Activated naive CD4-positive, alpha-beta T cell treated with anti-CD3 and anti-CD28 coated beads, Interleukin-2, amount 10 ng/mL, durations not matched to agents 7 days and 5 days (primary cell): ENCODE results near the gene TNFRSF6B.
A peak's percentile ranks its signal among the peaks of the same experiment; 100 is the strongest.

Source experiments
- CTCF ChIA-PET: fragments of 350-600 bp; sonication (Branson Sonifier 250); formaldehyde crosslinking; loops from one replicate; lab custom pipeline; 2021; ENCODE audit warnings: antibody characterized with exemption; lab: Charles Lee
- DNase-seq: peaks from one replicate; pipeline ENCODE4 v3.0.0-alpha.2; 2020
- H3K27ac Mint-ChIP-seq: one replicate; pipeline ENCODE4 v1.8.0; 2021; ENCODE audit warnings: mild to moderate bottlenecking, moderate library complexity, mixed read lengths
- H3K27me3 Mint-ChIP-seq: one replicate; pipeline ENCODE4 v1.8.0; 2021; ENCODE audit warnings: mild to moderate bottlenecking, mixed read lengths
- H3K36me3 Mint-ChIP-seq: one replicate; pipeline ENCODE4 v1.8.0; 2021; ENCODE audit warnings: mixed read lengths
- H3K4me1 Mint-ChIP-seq: one replicate; pipeline ENCODE4 v1.8.0; 2021; ENCODE audit warnings: mixed read lengths
- H3K4me3 Mint-ChIP-seq: one replicate; pipeline ENCODE4 v1.8.0; 2021; ENCODE audit warnings: mild to moderate bottlenecking, moderate library complexity, mixed read lengths
- H3K9me3 Mint-ChIP-seq: one replicate; pipeline ENCODE4 v1.8.0; 2021; ENCODE audit warnings: mixed read lengths

The TNFRSF6B gene

DNA sequence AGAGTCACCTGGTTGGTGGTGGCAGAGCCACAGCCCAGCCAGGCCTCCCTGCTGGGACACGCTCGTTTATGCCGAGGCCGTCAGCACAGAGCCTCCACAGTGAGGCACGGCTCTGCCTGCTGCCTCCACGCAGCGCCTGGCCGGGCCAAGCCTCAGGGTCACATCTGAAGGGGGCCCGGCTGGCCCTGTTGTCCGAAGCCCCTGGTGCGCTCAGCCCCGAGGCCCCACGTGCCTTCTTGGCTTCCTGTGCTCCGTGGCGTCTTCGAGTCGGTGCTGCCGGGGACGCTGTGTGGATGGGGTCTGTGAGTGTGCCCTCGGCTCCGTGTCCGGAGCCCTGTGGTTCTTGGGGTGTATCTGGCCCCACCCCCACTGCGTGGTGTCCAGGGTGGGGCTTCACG lies 10.4 kb upstream of the TNFRSF6B start:
- H3K27me3 Mint-ChIP-seq = no peaks in the 10 kb centered on the region
- no peak overlapping the region for H3K27ac Mint-ChIP-seq
- H3K4me1 Mint-ChIP-seq = peaks cover 9% of the 10 kb centered on the region
- CTCF ChIA-PET = no interaction called here
- no peaks in the 10 kb centered on the region for H3K36me3 Mint-ChIP-seq
- no peak overlapping the region for H3K4me3 Mint-ChIP-seq
- no peak for DNase-seq
- no peaks in the 10 kb centered on the region for H3K9me3 Mint-ChIP-seq

GRCh38 chr20:63686492-63687321 lies 9.7 kb upstream of the TNFRSF6B start:
- H3K4me3 Mint-ChIP-seq = no peak overlapping the region
- peaks cover 9% of the 10 kb centered on the region for H3K4me1 Mint-ChIP-seq
- peaks cover 2% of the 10 kb centered on the region for H3K36me3 Mint-ChIP-seq
- no peaks in the 10 kb centered on the region for H3K9me3 Mint-ChIP-seq
- peak; percentile 40 for DNase-seq
- no peaks in the 10 kb centered on the region for H3K27me3 Mint-ChIP-seq
- H3K27ac Mint-ChIP-seq = no peak overlapping the region
- CTCF ChIA-PET = no interaction called here

- CTCF ChIA-PET = interaction anchor here (1.2 kb wide), 1 partner anchor 46 kb away, joined by 3 read pairs; no protein-coding TSS in a partner anchor
- peaks cover 9% of the 10 kb centered on the region for H3K4me1 Mint-ChIP-seq
Observed at GRCh38 chr20:63687419-63688178, 8.9 kb upstream of the TNFRSF6B start.

GRCh38 chr20:63688228-63689045 lies 8.0 kb upstream of the TNFRSF6B start:
- Mint-ChIP-seq H3K4me3 (no peak overlapping the region), H3K9me3 (no peaks in the 10 kb centered on the region), H3K4me1 (peaks cover 9% of the 10 kb centered on the region), H3K27ac (no peak overlapping the region), H3K36me3 (peaks cover 7% of the 10 kb centered on the region), H3K27me3 (no peaks in the 10 kb centered on the region)
- CTCF ChIA-PET = interaction anchor here (1.2 kb wide), 1 partner anchor 47 kb away, joined by 3 read pairs; no protein-coding TSS in a partner anchor
- no peak for DNase-seq

More at GRCh38 chr20:63687419-63688178, 8.9 kb upstream of the TNFRSF6B start:
- Mint-ChIP-seq H3K36me3 (peaks cover 6% of the 10 kb centered on the region), H3K27ac (no peak overlapping the region), H3K9me3 (no peaks in the 10 kb centered on the region), H3K4me3 (no peak overlapping the region), H3K27me3 (no peaks in the 10 kb centered on the region)
- no peak for DNase-seq

DNA sequence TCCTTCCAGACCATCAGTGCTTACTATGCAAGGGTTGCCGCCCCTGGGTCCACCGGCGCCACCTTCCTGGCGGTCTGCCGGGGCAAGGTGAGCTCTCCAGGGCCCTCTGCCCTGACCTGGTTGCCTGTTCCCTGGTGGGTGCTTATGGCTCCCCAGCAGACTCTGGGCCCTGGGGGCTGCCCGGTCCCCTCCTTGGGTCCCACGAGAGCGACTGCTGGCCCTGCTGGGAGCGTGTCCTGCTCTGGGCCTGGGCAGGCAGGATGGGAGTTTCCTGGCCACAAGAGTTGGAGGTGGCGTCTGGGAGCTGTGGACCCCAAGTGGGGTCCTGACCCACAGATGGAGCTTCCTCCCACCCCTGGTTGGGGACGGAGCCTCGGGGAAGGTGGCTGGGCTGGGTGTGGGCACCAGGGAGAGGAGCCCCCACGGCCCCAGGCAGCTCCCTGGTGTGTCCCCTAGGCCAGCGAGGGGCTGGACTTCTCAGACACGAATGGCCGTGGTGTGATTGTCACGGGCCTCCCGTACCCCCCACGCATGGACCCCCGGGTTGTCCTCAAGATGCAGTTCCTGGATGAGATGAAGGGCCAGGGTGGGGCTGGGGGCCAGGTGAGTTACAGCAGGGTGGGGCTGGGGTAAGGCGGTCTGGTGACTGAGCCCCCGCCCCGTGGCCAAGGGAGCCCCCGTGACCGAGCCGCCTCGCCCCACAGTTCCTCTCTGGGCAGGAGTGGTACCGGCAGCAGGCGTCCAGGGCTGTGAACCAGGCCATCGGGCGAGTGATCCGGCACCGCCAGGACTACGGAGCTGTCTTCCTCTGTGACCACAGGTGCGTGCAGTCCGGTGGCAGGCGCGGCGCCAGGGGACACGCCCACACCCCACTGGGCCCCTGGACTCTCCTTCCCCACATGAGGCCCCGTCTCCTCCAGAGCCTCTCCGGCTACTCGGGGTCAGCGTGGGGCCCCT lies 7.1 kb upstream of the TNFRSF6B start:
- H3K4me1 Mint-ChIP-seq = peaks cover 9% of the 10 kb centered on the region
- H3K27ac Mint-ChIP-seq = no peak overlapping the region
- no peaks in the 10 kb centered on the region for H3K9me3 Mint-ChIP-seq
- no peak overlapping the region for H3K4me3 Mint-ChIP-seq
- H3K27me3 Mint-ChIP-seq = no peaks in the 10 kb centered on the region
- peaks cover 13% of the 10 kb centered on the region for H3K36me3 Mint-ChIP-seq
- CTCF ChIA-PET = interaction anchor here (1.2 kb wide), 1 partner anchor 48 kb away, joined by 3 read pairs; no protein-coding TSS in a partner anchor
- DNase-seq = no peak

DNA sequence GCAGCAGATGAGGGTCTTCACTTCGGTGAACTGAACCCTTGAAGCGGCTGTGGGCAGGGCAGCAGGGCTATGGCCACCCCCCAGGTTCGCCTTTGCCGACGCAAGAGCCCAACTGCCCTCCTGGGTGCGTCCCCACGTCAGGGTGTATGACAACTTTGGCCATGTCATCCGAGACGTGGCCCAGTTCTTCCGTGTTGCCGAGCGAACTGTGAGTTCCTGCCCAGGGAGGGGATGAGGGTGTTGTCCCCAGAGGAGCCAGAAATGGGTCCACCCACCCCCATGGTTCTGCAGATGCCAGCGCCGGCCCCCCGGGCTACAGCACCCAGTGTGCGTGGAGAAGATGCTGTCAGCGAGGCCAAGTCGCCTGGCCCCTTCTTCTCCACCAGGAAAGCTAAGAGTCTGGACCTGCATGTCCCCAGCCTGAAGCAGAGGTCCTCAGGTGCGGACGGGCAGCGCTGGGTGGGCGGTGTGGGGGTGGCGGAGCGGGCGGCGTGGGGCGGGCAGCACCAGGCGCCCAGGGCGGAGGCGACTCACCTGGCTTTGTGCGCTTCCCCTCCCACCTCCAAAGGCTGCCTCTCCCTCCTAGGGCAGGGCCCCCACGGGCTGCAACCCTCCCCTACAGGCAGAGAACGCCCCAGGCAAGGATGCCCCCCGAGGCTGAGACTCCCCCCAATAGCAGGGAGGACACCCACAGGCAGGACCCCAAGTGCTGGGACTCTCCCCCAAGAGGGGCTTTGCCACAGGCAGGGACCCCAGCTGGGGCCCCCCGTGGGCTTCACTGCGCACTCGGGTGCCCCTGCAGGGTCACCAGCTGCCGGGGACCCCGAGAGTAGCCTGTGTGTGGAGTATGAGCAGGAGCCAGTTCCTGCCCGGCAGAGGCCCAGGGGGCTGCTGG lies 6.2 kb upstream of the TNFRSF6B start:
- peaks cover 14% of the 10 kb centered on the region for H3K36me3 Mint-ChIP-seq
- CTCF ChIA-PET = no interaction called here
- no peaks in the 10 kb centered on the region for H3K9me3 Mint-ChIP-seq
- DNase-seq = no peak
- no peak overlapping the region for H3K27ac Mint-ChIP-seq
- peaks cover 9% of the 10 kb centered on the region for H3K4me1 Mint-ChIP-seq
- no peak overlapping the region for H3K4me3 Mint-ChIP-seq
- H3K27me3 Mint-ChIP-seq = no peaks in the 10 kb centered on the region

GRCh38 chr20:63690898-63691710 lies 5.3 kb upstream of the TNFRSF6B start:
- H3K9me3 Mint-ChIP-seq = no peaks in the 10 kb centered on the region
- peaks cover 10% of the 10 kb centered on the region for H3K4me1 Mint-ChIP-seq
- H3K36me3 Mint-ChIP-seq = peaks cover 17% of the 10 kb centered on the region
- no peak overlapping the region for H3K27ac Mint-ChIP-seq
- CTCF ChIA-PET = no interaction called here
- DNase-seq = no peak
- H3K27me3 Mint-ChIP-seq = no peaks in the 10 kb centered on the region
- H3K4me3 Mint-ChIP-seq = no peak overlapping the region

- H3K4me3 Mint-ChIP-seq = no peak overlapping the region
- peaks cover 10% of the 10 kb centered on the region for H3K4me1 Mint-ChIP-seq
- peaks cover 18% of the 10 kb centered on the region for H3K36me3 Mint-ChIP-seq
- CTCF ChIA-PET = no interaction called here
- no peaks in the 10 kb centered on the region for H3K27me3 Mint-ChIP-seq
- no peak for DNase-seq
- H3K27ac Mint-ChIP-seq = peak overlapping the region; percentile 65
- no peaks in the 10 kb centered on the region for H3K9me3 Mint-ChIP-seq
Observed at GRCh38 chr20:63691711-63692435, 4.6 kb upstream of the TNFRSF6B start.

- H3K27me3 Mint-ChIP-seq = peaks cover 4% of the 10 kb centered on the region
- H3K4me3 Mint-ChIP-seq = no peak overlapping the region
- peak overlapping the region; percentile 65 for H3K27ac Mint-ChIP-seq
- H3K4me1 Mint-ChIP-seq = peaks cover 10% of the 10 kb centered on the region
- DNase-seq = no peak
- peaks cover 18% of the 10 kb centered on the region for H3K36me3 Mint-ChIP-seq
- CTCF ChIA-PET = no interaction called here
- H3K9me3 Mint-ChIP-seq = no peaks in the 10 kb centered on the region
Observed at GRCh38 chr20:63692436-63693082, 3.9 kb upstream of the TNFRSF6B start.

DNA sequence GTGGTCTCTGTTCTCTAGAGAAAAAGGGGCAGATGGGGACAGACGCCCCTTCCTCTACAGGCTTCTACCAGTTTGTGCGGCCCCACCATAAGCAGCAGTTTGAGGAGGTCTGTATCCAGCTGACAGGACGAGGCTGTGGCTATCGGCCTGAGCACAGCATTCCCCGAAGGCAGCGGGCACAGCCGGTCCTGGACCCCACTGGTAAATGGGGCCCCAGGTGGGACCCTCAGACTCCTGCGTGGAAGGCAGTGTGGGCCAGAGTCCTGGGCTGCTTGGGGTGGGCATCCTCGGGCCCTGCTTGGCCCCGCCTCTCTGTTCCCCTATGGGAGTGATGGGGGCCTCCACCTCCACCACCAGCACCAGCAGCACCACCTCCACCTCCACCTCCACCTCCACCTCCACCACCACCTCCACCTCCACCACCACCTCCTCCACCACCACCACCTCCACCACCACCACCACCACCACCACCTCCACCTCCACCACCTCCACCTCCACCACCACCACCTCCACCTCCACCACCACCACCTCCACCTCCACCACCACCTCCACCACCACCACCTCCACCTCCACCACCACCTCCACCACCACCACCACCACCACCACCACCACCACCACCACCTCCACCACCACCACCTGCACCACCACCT lies 3.2 kb upstream of the TNFRSF6B start:
- no peaks in the 10 kb centered on the region for H3K9me3 Mint-ChIP-seq
- CTCF ChIA-PET = no interaction called here
- peaks cover 4% of the 10 kb centered on the region for H3K27me3 Mint-ChIP-seq
- H3K27ac Mint-ChIP-seq = no peak overlapping the region
- no peak overlapping the region for H3K4me3 Mint-ChIP-seq
- H3K36me3 Mint-ChIP-seq = peaks cover 18% of the 10 kb centered on the region
- peak; percentile 18 for DNase-seq
- peaks cover 9% of the 10 kb centered on the region for H3K4me1 Mint-ChIP-seq
